HG03520 (cell line): ENCODE measurements around the gene WDHD1.
"Not testable (repeated sequence)": the region's sequence is repeated elsewhere in the genome, so short reads cannot be mapped to it uniquely, and the experiment has no call there.

Experiments
- ATAC-seq: cut with Tn5 transposase; IDR thresholded peaks from one replicate; pipeline ENCODE4 v1.9.1; 2021; ENCODE audit warnings: mild to moderate bottlenecking, moderate library complexity; ENCODE audit not compliant: unreplicated experiment

The WDHD1 gene

GRCh38 chr14:55051165-55051422, 24.2 kb upstream of the WDHD1 start:
- peak; percentile 20 for ATAC-seq

DNA sequence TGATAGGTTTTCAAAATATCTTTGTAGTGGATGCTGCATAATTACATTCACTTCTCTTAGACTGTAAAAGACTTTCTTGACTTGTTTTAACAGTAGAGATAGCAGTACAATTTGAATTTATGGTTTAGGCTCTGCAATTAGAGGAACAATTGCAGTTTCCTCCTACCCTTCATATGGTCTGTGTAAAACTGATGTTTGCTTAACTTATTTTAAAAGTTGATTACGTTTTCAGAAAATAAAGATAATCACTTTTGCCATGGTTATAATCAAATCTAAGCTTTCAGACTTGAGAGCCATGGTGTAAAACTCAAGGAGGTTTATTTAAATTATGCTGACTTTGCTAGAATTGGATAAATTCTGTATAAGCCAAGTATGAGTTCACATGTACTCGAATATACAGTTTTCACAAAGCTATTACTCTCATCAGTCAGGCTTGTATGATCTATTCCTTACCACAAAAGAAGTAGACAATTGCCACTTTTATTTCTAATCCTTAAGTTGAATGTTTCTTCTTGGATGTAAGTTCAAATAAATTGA, 22.1 kb upstream of the WDHD1 start:
- no peak for ATAC-seq

GRCh38 chr14:55047301-55048053, 20.6 kb upstream of the WDHD1 start:
- ATAC-seq, result no peak

DNA sequence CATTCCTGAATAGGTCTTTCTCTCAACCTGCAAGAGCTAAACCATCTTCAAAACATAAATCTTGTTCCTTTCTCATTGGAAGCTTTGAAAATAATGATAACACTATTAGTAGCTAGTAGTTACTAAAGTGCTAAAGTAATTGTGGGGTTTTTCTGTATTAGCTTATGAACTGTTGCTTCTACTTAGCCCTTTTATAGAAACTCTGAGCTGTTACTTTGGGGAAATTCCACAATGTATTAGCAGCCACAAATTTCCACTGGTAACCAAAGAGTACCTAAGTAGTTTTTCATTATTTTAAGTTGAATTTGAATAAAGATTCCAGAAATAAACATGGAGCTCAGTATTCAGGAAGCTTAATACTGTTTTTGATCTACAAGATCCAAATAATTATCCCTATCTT, 18.2 kb upstream of the WDHD1 start:
- no peak for ATAC-seq

DNA sequence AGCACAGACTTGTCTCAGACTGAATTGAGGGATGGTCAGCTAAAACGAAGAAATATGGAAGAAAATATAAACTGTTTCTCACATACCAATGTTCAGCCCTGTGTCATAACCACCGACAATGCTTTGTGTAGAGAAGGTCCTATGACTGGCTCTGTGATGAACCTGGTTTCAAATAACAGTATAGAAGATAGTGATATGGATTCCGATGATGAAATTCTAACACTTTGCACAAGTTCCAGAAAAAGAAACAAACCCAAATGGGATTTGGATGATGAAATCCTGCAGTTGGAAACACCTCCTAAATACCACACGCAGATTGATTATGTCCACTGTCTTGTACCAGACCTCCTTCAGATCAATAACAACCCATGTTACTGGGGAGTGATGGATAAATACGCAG, 16.6 kb upstream of the WDHD1 start:
- no peak for ATAC-seq

DNA sequence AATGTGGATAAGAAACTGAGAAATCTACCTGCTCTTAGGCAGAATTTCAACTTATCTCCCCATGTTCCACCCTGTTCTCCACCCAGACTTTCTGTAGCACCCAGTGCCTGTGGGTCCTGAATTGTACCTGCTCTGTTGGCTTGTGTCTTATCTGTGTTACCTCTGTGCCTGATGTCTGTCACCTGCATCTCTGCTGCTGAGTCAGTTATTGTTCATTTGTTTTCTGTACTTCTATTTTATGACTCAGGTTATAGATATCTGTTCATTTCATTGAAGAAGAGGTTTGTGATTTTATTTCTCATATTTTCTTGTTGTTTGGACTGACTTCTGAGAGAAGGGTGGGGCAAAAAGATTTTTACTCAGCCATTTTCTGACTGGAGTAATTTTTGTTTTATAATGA, 11.8 kb upstream of the WDHD1 start:
- no peak for ATAC-seq

GRCh38 chr14:55037995-55038394, 11.1 kb upstream of the WDHD1 start:
- not testable (repeated sequence) for ATAC-seq

DNA sequence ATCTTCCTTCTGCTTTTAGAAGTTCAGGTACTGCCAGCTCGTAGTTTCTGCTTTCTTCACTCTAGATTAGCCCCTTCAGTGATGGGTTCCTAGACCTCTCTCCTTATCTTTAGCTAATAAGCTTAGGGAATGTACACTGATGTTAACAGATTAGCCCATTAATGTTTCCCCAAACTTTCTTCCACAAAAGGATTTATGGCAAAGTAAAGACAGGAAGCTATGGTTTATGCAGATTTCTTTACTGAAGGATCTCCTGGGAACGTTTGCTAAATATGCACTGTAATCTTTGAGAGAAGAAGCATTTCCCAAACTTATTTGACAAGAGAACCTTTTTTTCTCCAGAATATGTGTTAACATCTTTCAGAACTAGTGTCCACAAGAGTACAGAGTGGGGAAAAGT, 4.3 kb upstream of the WDHD1 start:
- no peak for ATAC-seq

- ATAC-seq, result no peak
Measured at GRCh38 chr14:55028476-55028875, 1.6 kb upstream of the WDHD1 start.

GRCh38 chr14:55028066-55028465, 1.2 kb upstream of the WDHD1 start:
- ATAC-seq, result no peak

DNA sequence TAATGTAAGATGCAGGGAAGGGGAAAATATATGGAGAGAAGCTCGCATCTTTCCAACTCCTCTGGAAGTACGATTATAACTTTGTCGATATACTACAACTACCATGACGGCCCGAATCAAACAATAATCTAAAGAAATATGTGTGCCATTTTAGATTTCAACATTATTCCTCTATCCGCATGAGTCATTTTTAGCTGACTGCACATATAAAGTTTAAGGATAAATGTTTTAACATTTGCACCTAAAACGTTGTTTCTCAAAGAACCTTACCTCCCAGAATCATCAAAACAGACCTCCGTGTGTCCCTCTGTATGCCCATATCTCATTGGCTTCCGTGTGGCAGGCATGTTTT, 482 bp downstream of the WDHD1 start:
- ATAC-seq, result no peak

DNA sequence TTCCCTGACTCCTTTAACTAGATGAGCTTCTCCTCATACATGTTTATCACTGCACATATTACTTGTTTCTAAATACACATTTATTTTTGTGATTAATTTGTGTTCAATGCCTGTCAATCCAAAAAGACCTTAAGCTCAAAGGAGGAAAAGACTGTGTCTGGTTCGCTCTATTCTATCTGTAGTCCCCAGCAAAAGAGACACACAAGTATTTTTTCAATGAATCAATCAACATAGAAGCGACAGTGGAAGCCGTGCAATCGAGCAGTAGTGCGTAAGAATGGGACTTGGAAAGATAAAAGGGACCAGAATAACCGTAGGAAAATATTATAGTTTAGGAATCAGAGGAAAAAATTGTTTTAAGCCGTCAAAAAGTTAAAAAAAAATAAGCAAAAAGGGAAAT, 951 bp downstream of the WDHD1 start:
- ATAC-seq, result no peak

- not testable (repeated sequence) for ATAC-seq
Measured at GRCh38 chr14:55024365-55024764, 2.5 kb downstream of the WDHD1 start.

DNA sequence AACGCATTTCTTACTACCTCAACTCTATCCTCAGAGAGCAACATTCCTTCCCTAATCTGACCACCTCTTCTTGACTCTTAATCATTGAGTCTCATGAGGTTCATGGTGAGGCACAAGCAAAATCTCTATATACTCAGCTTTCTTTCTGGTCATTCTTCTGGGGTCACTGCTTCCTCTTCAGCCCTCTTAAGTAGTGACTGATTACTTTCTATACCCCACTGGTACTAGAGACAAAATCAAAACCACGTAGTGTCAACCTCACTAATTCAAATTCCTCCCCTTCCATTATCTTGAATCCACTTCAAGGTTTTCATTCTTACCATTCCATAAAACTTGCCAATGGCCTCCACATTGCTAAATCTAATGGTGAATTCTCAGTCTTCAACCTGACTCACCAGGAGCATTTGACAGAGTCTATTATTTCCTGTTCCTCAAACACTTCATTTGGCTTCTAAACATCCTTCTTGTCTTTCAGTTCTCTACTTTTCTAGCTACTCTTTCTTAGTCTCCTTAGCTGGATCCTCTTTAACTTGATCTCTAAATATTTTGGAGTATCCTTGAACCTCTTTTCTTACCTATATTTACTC, 6.8 kb downstream of the WDHD1 start:
- ATAC-seq, result no peak

GRCh38 chr14:55015006-55015405, 11.9 kb downstream of the WDHD1 start:
- no peak for ATAC-seq

- no peak for ATAC-seq
Measured at GRCh38 chr14:55005071-55005470, 21.8 kb downstream of the WDHD1 start.

DNA sequence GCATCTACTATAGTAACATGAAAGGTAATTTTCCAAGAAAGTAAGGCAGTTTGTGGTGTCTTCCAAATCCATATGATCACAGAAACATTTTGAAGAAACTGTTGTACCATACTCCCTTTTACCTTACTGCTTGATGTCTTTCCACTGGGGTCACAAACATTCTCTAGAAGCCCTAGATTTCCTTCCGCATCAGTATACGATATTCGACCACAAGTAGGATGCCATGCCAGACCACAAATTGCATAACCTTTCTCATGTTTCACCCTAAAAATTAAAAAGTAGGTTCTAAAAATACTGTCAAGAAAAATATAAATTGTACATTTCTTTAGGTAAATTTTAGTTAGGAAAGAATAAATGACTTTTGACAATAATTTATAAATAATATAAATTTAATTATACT, 26.5 kb downstream of the WDHD1 start:
- no peak for ATAC-seq

DNA sequence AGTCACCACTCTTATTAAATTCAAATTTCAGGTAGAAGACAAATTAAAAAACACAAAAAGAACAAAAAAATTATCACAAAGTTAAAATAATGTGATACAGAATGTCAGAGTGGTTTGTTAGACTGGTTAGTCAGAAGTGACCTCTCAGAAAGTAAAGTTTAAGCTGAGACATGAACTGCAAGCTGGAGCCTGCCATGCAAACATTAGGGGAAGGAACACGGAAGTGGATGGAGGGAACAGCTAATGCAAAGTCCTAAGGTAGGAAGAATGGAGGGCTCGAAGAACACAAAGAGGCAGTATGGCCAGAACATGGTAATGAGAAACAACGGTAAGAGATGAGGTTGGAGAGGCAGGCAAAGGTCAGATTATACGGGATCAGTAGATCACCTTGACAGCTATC, 41.7 kb downstream of the WDHD1 start:
- ATAC-seq, result no peak

DNA sequence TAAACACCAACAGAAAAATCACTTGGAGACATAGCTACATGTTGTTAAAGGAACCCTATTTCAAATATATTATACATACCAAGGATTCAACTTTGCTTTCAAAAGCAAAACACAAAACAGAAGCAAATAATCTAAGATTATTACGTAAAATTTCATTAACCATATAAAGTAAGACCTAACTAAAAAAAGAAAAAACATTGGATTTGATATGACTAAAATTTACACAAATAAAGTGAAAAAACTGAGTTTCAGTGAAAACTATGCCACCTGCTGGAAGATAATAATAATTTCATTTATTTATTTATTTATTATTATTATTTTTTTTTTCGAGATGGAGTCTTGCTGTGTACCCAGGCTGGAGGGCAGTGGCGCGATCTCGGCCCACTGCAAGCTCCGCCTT, 45.2 kb downstream of the WDHD1 start:
- ATAC-seq, result no peak

DNA sequence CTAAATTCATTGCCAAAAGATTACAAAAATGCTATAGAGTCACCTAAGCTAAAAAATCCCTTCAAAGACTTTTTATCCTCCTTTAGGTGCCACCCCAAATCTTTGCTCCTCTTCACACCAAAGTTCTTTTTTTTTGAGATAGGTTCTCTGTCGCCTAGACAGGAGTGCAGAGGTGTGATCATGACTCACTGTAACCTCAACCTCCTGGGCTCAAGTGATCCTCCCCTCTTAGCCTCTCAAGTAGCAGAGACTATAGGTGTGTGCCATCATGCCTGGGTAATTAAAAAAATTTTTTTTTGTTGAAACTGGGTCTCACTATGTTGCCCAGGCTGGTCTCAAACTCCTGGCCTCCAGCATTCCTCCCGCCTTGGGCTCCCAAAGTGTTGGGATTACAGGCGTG, 47.9 kb downstream of the WDHD1 start:
- ATAC-seq, result no peak

- ATAC-seq, result no peak
Measured at GRCh38 chr14:54976316-54976715, 50.6 kb downstream of the WDHD1 start.

DNA sequence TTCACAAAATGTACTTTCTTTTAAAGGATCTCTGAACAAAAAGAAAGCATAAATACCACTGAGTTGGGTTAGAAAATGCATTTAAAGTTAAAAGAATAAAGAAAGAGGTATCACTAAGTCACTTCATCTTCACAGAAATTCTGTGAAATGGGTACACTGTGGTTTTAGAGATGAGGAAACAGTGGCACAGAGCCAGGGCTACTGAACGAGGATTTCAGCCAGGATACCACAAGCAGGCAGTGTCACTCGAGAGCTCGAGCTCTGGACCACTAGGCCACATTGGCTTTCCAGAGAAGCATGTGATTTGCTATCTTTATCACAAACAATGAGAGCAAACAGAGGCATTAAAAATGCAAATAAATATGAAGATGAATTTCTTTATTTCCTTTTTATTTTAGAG, 51.0 kb downstream of the WDHD1 start:
- ATAC-seq, result no peak

DNA sequence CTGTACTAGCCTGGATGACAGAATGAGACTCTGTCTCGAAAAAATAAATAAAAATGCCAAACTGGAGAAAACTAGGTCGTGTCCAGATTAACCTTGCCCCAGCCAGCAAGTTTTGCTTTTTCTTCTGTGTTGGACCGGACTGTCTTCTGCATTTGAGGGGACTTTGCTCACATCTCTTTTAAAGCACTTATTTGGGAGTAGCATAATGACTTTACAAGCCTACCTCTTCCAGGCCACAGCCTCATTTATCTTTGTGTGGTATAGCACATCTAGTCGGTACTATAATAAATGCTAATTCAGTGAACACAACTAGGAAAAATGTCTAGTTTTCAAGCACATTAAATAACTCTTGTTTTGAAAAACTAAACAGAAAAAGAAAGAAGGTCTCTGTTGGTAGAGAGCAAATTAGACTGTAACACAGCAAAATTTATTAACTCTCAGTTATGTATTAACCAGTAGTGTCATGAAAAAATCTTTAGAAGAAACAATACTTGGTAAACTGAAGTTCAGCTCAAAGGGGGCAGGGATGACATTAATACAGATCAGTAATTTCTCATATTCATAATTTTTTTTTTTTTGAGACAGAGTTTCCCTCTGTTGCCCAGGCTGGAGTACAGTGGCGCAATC, 52.0 kb downstream of the WDHD1 start:
- no peak for ATAC-seq
